CD14-positive monocyte (primary cell): Measurements from ENCODE around the gene PCDHA13. TPM values are rescaled to one million over a fixed set of nuclear protein-coding genes. Genes with fewer than 3 reads are reported as not detected.

Experiments
- DNase-seq, 3 donors: peaks; one replicate each; pipeline ENCODE4 v3.0.0-alpha.2; 2011 to 2022
- H2AFZ ChIP-seq: 2 replicates; pipeline ENCODE4 v1.6.0; 2012; ENCODE audit warnings: mild to moderate bottlenecking, low read depth, low read length, inconsistent platforms; ENCODE audit not compliant: insufficient read depth, poor library complexity, severe bottlenecking
- H3K27ac ChIP-seq, 2 donors: 1 replicate in 1 of 2; 2 replicates in 1 of 2; pipeline ENCODE4 v1.5.1; 2012 to 2013; ENCODE audit warnings: low read length in 2 of 2, control low read depth in 1 of 2, inconsistent platforms in 1 of 2, low read depth in 1 of 2, mild to moderate bottlenecking in 1 of 2
- H3K27me3 ChIP-seq, 2 donors: one replicate each; pipeline versions ENCODE4 v1.6.0 to v1.6.1; 2011 to 2013; ENCODE audit warnings: low read length in 2 of 2; ENCODE audit not compliant: control insufficient read depth in 2 of 2, insufficient read depth in 2 of 2
- H3K36me3 ChIP-seq, 2 donors: replicated peaks in 1 of 2; 1 replicate in 1 of 2; 2 replicates in 1 of 2; pipeline versions ENCODE4 v1.5.1 to v1.6.1; 2012 to 2013; ENCODE audit warnings: low read length in 2 of 2, control low read depth in 1 of 2, inconsistent platforms in 1 of 2, mild to moderate bottlenecking in 1 of 2; ENCODE audit not compliant: insufficient read depth in 2 of 2, control insufficient read depth in 1 of 2
- H3K4me1 ChIP-seq, 2 donors: 1 replicate in 1 of 2; 2 replicates in 1 of 2; pipeline versions ENCODE4 v1.5.1 to v1.6.1; 2012 to 2013; ENCODE audit warnings: low read length in 2 of 2, control low read depth in 1 of 2, inconsistent platforms in 1 of 2, mild to moderate bottlenecking in 1 of 2, moderate library complexity in 1 of 2; ENCODE audit not compliant: insufficient read depth in 2 of 2, control insufficient read depth in 1 of 2
- H3K4me2 ChIP-seq: replicated peaks from 2 replicates; pipeline ENCODE3; 2012; ENCODE audit warnings: low read length, moderate library complexity, mild to moderate bottlenecking; ENCODE audit not compliant: poor library complexity, severe bottlenecking; ENCODE audit errors: extremely low read depth
- H3K4me3 ChIP-seq, 3 experiments: fragments of 200-600 bp in 1 of 3; sonication (generic) in 1 of 3; replicated peaks in 1 of 3; 1 replicate in 2 of 3; 2 replicates in 1 of 3; pipeline ENCODE4 v1.5.1; 2011 to 2013; ENCODE audit warnings: low read length in 3 of 3, mild to moderate bottlenecking in 3 of 3, control low read depth in 2 of 3, low read depth in 2 of 3, inconsistent platforms in 1 of 3, moderate library complexity in 1 of 3
- H3K79me2 ChIP-seq: 2 replicates; pipeline ENCODE4 v1.6.0; 2012; ENCODE audit warnings: mild to moderate bottlenecking, control low read depth, inconsistent platforms, low read length, moderate library complexity; ENCODE audit not compliant: insufficient read depth
- H3K9ac ChIP-seq: 2 replicates; pipeline ENCODE4 v1.6.0; 2017; ENCODE audit warnings: low read length, mild to moderate bottlenecking; ENCODE audit not compliant: insufficient read depth, poor library complexity, severe bottlenecking
- H3K9me3 ChIP-seq, 2 donors: replicated peaks in 1 of 2; 1 replicate in 1 of 2; 2 replicates in 1 of 2; pipeline versions ENCODE4 v1.5.1 to v1.6.1; 2012 to 2013; ENCODE audit warnings: low read length in 2 of 2, control low read depth in 1 of 2; ENCODE audit not compliant: control insufficient read depth in 1 of 2, insufficient read depth in 1 of 2
- H4K20me1 ChIP-seq: 2 replicates; pipeline ENCODE4 v1.6.0; 2012; ENCODE audit warnings: mild to moderate bottlenecking, low read length, control low read depth, moderate library complexity; ENCODE audit not compliant: insufficient read depth
- H3K27ac Mint-ChIP-seq, 7 donors: one replicate each; pipeline ENCODE4 v1.8.0; 2020; ENCODE audit warnings: mild to moderate bottlenecking in 7 of 7, mixed read lengths in 7 of 7, moderate library complexity in 6 of 7, inconsistent platforms in 2 of 7
- H3K27me3 Mint-ChIP-seq, 3 donors: one replicate each; pipeline ENCODE4 v1.8.0; 2021 to 2022; ENCODE audit warnings: low read depth in 3 of 3, mild to moderate bottlenecking in 3 of 3, mixed read lengths in 3 of 3, moderate library complexity in 3 of 3, inconsistent platforms in 1 of 3
- H3K36me3 Mint-ChIP-seq, 2 donors: one replicate each; pipeline ENCODE4 v1.8.0; 2020; ENCODE audit warnings: mixed read lengths in 2 of 2, inconsistent platforms in 1 of 2, mild to moderate bottlenecking in 1 of 2
- H3K4me1 Mint-ChIP-seq: one replicate; pipeline ENCODE4 v1.8.0; 2020; ENCODE audit warnings: mild to moderate bottlenecking, mixed read lengths
- H3K4me3 Mint-ChIP-seq, 2 donors: one replicate each; pipeline ENCODE4 v1.8.0; 2020; ENCODE audit warnings: mild to moderate bottlenecking in 2 of 2, mixed read lengths in 2 of 2, moderate library complexity in 1 of 2
- H3K9me3 Mint-ChIP-seq, 7 donors: one replicate each; pipeline ENCODE4 v1.8.0; 2020 to 2022; ENCODE audit warnings: mixed read lengths in 7 of 7, mild to moderate bottlenecking in 6 of 7, moderate library complexity in 6 of 7, inconsistent platforms in 2 of 7
- WGBS: methylation state at CpG from one replicate; pipeline ENCODE4 v1.1.5; 2013; ENCODE audit warnings: missing lambda C conversion rate; ENCODE audit not compliant: insufficient coverage; 5-methylcytosine and 5-hydroxymethylcytosine counted together
- intact Hi-C, 2 donors: fragments of 100-400 bp; cut with micrococcal nuclease; formaldehyde crosslinking; loops; one replicate each; pipeline versions ENCODE4 v1.15.0 to v1.15.1; 2023
- polyA plus RNA-seq, 3 donors: library from polyadenylated mRNA; depleted of rRNA in 1 of 3; unstranded in 2 of 3; stranded (reverse) in 1 of 3; fragments of 300-500 nt in 2 of 3; fragments of >200 nt in 1 of 3; fragmentation: Illumina TruSeq in 2 of 3; gene quantifications; 1 replicate in 2 of 3; 2 replicates in 1 of 3; pipeline ENCODE4 v1.2.3, GENCODE V29; 2012 to 2021
- TF ChIP-seq, protein P1 (sequence below): fragments of 200-600 bp; IDR thresholded peaks from one replicate; pipeline ENCODE4 v1.8.0; 2022; ENCODE audit warnings: antibody characterized with exemption, mild to moderate bottlenecking

PCDHA13 gene
- polyA plus RNA-seq, 3 donors, result not detected

DNA sequence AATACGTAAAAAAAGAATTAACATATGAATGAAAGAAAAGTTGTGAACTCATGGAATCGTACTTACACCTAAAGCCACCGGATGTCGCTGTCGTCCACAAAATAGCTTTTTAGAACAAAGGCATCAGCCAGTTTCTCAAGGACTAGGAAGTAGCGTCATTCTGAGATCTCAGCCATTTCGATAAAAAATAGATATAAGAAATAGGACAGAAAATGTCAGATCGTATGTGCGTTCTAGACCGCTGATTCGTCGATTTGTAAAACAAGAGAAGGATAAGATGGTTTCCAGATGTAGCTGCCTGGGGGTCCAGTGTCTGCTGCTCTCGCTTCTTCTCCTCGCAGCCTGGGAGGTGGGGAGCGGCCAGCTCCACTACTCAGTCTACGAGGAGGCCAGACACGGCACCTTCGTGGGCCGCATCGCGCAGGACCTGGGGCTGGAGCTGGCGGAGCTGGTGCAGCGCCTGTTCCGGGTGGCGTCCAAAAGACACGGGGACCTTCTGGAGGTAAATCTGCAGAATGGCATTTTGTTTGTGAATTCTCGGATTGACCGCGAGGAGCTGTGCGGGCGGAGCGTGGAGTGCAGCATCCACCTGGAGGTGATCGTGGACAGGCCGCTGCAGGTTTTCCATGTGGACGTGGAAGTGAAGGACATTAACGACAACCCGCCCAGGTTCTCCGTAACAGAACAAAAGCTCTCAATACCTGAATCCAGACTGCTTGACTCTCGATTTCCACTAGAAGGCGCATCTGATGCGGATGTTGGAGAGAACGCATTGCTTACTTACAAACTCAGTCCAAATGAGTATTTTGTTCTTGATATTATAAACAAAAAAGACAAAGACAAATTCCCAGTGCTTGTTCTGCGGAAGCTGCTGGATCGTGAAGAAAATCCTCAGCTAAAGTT, 25.9 kb upstream of the PCDHA13 start, which contains the start of gene PCDHA10:
PCDHA10 (plus strand) TSS at position 126 of the 903 bp plus-strand sequence; CDS start at position 278, 152 bp downstream.
- Histone ChIP-seq H3K9me3 (peaks cover 37 to 45% of the 10 kb centered on the region in 2 donors), H2AFZ (no peak within 1 kb of the TSS), H4K20me1 (no peaks in the 10 kb centered on the region), H3K79me2 (no peaks in the 10 kb centered on the region), H3K27me3 (peaks cover 0 to 13% of the 10 kb centered on the region in 2 donors), H3K4me3 (no peak within 1 kb of the TSS), H3K4me2 (no peak within 1 kb of the TSS), H3K36me3 (no peaks in the 10 kb centered on the region), H3K4me1 (no peaks in the 10 kb centered on the region), H3K27ac (no peak within 1 kb of the TSS), H3K9ac (no peak within 1 kb of the TSS)
- 23% methylated on average over 17 of the region's 44 CpGs for WGBS
- Mint-ChIP-seq H3K4me1 (no peaks in the 10 kb centered on the region), H3K9me3 (peaks cover 18 to 51% (median 41%) of the 10 kb centered on the region in 7 donors), H3K27me3 (peaks cover 5 to 12% (median 10%) of the 10 kb centered on the region in 3 donors), H3K27ac (no peak within 1 kb of the TSS), H3K4me3 (peak within 1 kb of the TSS in 1 of 2 donors; percentile 32), H3K36me3 (no peaks in the 10 kb centered on the region)
- intact Hi-C loops, result no loop called here
- TF ChIP-seq, protein P1, sequence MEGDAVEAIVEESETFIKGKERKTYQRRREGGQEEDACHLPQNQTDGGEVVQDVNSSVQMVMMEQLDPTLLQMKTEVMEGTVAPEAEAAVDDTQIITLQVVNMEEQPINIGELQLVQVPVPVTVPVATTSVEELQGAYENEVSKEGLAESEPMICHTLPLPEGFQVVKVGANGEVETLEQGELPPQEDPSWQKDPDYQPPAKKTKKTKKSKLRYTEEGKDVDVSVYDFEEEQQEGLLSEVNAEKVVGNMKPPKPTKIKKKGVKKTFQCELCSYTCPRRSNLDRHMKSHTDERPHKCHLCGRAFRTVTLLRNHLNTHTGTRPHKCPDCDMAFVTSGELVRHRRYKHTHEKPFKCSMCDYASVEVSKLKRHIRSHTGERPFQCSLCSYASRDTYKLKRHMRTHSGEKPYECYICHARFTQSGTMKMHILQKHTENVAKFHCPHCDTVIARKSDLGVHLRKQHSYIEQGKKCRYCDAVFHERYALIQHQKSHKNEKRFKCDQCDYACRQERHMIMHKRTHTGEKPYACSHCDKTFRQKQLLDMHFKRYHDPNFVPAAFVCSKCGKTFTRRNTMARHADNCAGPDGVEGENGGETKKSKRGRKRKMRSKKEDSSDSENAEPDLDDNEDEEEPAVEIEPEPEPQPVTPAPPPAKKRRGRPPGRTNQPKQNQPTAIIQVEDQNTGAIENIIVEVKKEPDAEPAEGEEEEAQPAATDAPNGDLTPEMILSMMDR, result no peak
- no peak for DNase-seq

DNA sequence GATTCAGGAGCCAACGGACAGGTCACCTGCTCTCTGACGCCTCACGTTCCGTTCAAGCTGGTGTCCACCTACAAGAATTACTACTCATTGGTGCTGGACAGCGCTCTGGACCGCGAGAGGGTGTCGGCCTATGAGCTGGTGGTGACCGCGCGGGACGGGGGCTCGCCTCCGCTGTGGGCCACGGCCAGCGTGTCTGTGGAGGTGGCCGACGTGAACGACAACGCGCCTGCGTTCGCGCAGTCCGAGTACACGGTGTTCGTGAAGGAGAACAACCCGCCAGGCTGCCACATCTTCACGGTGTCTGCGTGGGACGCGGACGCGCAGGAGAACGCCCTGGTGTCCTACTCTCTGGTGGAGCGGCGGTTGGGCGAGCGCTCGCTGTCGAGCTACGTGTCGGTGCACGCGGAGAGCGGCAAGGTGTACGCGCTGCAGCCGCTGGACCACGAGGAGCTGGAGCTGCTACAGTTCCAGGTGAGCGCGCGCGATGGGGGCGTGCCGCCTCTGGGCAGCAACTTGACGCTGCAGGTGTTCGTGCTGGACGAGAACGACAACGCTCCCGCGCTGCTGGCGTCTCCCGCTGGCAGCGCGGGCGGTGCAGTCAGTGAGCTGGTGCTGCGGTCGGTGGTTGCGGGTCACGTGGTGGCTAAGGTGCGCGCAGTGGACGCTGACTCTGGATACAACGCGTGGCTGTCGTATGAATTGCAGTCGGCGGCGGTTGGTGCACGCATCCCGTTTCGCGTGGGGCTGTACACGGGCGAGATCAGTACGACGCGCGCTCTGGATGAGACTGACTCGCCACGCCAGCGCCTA, 24.5 kb upstream of the PCDHA13 start:
- Histone ChIP-seq H3K4me1 (no peaks in the 10 kb centered on the region), H3K9me3 (peaks cover 49 to 58% of the 10 kb centered on the region in 2 donors), H3K36me3 (no peaks in the 10 kb centered on the region), H4K20me1 (no peaks in the 10 kb centered on the region), H3K4me2 (no peak overlapping the region), H3K27me3 (peaks cover 0 to 13% of the 10 kb centered on the region in 2 donors), H3K9ac (no peak overlapping the region), H3K4me3 (no peak overlapping the region), H3K27ac (no peak overlapping the region), H2AFZ (no peak overlapping the region), H3K79me2 (no peaks in the 10 kb centered on the region)
- Mint-ChIP-seq H3K4me1 (no peaks in the 10 kb centered on the region), H3K4me3 (no peak overlapping the region), H3K9me3 (peaks cover 28 to 61% (median 52%) of the 10 kb centered on the region in 7 donors), H3K27me3 (peaks cover 5 to 12% (median 10%) of the 10 kb centered on the region in 3 donors), H3K36me3 (no peaks in the 10 kb centered on the region), H3K27ac (peak overlapping the region in 1 of 7 donors; percentile 28)
- TF ChIP-seq, protein P1, result no peak
- WGBS, result 55% methylated on average over 84 of the region's 94 CpGs
- no peak for DNase-seq
- intact Hi-C loops, result no loop called here
